HG02973 (cell line): Measurements from ENCODE around the gene MTMR6.
"Not testable (repeated sequence)": the region's sequence is repeated elsewhere in the genome, so short reads cannot be mapped to it uniquely, and the experiment has no call there.

ENCODE experiments used
- ATAC-seq: cut with Tn5 transposase; IDR thresholded peaks from one replicate; pipeline ENCODE4 v1.9.1; 2021; ENCODE audit warnings: moderate library complexity; ENCODE audit not compliant: unreplicated experiment

MTMR6 gene

DNA sequence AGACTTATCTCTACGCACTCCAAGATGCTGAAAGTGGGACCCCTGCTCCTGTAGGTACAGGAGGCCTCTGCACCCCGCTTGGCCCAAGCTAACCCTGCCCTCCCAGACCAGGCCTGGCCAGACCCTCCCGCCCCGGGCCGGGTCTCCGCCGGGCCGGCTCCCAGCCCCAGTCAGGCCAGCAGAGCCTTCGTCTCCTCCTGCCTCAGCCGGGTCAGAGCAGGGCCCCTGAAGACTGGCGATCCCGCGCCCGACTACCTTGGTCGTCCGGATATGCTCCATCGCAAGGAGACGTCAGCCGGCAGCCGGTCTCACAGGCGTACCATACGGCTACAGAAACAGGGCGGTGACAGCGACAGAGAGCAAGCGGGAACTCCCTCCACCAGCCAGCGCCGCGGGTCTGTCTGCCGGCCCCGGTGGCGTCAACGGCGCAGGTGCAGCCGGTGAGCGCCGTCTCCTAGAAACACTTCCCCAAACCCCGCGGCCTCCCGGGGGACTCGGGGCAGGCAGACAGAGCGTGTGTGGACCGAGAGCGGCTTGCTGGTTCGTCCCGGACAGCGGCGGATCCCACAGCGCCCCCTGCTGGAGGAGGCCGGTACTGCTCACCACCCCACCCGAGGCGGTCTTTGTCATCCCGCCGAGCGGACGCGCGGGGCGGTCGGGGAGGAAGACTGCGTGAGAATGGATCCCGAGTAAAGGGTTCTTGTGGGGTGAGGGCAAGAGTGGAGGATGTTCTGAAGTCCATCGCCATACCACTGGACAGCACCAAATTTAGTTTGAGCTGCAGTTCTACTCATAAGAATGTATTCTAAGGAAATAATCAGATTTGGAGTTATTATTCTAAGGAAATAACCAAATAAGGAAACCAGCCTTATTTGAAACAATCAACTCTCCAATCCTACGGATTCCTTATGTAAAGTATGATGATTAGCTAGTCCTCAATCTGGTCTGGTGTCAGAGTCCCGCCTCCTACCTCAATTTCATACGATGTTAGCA, at the start of gene MTMR6:
Gene MTMR6, minus strand, starts transcription at position 520 of the 993 bp plus-strand sequence. Its CDS starts 241 bp downstream, at position 279.
- peak; percentile 96 for ATAC-seq

DNA sequence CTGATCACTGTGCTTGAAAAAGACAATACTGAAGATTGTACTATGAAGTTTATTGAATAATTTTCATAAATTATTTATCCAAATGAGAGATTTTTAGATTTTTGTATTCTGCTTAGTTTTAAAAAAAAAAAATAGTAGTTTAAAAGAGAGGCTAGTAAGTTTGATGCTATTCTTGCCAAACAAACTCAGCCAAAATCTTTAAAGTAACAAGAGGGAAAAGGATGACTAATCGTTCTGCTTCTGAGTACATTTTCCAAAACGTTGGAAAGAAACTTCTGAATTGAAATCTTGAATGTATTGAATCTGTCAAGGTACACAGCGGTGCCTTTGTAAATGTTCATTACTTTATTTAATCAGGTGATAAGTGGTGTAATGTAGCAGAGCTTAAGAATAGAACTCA, 48.6 kb upstream of the MTMR6 start:
- ATAC-seq = no peak

DNA sequence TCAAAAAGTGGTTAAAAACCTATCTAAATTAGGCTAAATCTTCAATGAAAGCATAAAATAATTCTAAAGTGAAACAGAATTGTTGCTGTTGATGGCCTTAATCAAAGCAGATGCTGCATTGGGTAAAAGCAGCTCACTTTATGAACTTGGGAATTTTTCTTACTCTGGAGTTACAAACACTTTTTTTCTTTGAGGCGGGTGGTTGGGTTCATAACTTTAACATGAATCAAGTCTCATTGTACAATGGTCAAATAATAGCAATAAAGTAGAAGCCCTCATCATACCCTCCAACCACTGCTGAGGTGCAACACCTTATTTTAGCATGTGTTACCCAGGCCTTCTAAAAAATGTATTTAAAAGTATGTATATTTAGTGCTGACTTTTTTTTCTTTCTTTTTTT, 43.3 kb upstream of the MTMR6 start:
- no peak for ATAC-seq

DNA sequence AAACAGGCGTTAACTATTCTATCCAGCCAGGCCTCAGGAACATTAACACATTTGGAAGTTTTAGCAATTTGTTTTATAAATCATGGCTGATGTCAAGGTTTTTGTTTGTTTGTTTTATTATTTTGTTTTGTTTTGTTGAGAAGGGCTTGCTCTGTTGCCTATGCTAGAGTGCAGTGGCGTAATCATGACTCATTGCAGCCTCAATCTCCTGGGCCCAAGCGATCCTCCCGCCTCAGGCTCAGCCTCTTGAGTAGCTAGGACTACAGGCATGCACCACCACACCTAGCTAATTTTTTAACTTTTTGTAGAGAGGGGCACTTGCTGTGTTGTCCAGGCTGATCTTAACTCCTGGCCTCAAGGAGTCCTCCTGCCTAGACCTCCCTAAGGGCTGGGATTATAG, 42.4 kb upstream of the MTMR6 start:
- ATAC-seq = no peak

GRCh38 chr13:25324100-25324499, 36.8 kb upstream of the MTMR6 start:
- no peak for ATAC-seq

GRCh38 chr13:25319771-25320170, 32.5 kb upstream of the MTMR6 start:
- ATAC-seq = no peak

DNA sequence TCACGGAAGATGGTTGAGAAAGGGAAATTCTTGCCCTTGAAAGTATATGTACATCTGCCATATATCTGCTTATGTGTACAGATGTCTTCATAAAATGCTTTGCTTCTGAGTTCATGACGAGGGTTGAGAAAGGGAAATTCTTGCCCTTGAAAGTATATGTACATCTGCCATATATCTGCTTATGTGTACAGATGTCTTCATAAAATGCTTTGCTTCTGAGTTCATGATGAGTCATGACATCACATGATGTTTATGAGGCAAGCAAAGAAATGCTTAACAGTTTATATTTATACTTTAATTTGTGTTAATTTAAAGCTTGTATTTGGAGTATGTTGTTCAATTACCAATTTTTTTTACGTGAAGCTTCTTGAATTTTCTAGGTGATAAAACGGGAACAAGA, 31.7 kb upstream of the MTMR6 start:
- ATAC-seq = not testable (repeated sequence)

- no peak for ATAC-seq
Measured at GRCh38 chr13:25310891-25311290, 23.6 kb upstream of the MTMR6 start.

GRCh38 chr13:25306671-25307464, 19.6 kb upstream of the MTMR6 start:
- no peak for ATAC-seq

DNA sequence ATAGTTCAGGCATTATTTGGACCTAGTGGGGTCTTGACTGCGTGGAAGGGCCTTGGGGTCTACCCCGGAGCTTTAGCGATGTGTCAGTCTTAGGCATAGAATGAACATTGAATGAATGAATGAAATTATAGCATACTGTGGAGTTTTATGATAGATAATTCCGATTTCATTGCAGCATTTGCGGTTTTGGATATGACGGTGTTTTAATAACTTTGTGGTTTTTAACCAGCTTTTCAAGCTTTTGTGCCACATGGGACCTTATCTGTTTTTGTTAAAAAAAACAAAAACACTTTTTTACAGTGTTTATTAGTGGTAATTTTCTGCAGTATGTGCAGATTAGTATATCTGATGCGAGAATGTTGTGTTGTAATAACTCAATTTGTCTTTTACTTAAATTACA, 14.8 kb upstream of the MTMR6 start:
- no peak for ATAC-seq

DNA sequence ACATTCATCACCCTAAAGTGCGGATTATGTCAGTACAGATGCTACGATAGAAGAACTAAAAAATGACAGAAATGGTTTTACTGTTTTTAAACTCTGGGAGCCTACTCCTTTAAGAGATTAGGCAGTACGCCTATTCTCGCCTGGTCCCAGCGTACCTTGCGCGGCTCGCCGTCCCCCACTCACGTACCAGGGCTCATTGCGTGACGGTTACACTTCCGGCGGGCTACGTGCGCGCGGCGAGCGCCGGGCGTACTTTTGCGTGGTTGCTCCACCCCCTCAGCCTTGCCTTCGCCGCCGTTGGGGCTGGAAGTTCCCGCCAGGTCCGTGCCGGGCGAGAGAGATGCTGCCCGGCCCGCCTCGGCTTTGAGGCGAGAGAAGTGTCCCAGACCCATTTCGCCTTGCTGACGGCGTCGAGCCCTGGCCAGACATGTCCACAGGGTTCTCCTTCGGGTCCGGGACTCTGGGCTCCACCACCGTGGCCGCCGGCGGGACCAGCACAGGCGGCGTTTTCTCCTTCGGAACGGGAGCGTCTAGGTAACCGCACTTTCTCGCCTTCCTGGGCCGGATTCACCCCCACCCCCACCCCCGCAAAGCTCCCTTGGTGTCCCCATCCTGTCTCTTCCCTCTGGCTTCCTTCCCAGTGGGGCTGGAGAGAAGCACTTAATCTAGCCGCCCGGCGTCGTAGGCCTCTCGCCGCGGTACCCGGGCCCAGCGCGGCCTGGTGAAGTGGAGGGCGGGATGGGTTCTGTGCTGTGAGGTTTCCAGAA, 14.2 kb upstream of the MTMR6 start, which contains the start of gene NUP58:
Gene NUP58, plus strand, starts transcription at position 279 of the 767 bp plus-strand sequence. Its CDS starts 149 bp downstream, at position 428.
- peak; percentile 97 for ATAC-seq

- ATAC-seq = peak; percentile 19
Measured at GRCh38 chr13:25300861-25301346, 13.6 kb upstream of the MTMR6 start.

- ATAC-seq = no peak
Measured at GRCh38 chr13:25295701-25296100, 8.4 kb upstream of the MTMR6 start.

DNA sequence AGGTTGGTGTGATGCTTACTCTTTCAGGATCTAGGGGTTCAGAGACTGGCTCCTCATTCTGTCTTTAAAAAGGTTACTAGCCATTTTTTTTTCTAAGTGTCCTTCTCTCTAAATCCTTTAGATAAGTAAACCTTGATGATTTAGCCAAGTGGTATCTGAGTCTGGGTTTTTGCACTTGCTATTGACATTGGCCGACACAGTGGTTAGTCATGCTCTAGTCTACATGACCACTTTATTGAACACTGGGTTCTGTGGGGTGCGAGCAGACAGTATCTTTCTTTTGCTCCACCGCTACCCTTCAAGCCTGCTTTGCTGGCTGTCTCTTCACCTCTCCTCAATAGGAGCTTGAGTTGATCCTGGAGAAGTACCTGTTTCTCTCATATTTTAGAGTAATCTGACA, 7.9 kb upstream of the MTMR6 start:
- ATAC-seq = no peak

DNA sequence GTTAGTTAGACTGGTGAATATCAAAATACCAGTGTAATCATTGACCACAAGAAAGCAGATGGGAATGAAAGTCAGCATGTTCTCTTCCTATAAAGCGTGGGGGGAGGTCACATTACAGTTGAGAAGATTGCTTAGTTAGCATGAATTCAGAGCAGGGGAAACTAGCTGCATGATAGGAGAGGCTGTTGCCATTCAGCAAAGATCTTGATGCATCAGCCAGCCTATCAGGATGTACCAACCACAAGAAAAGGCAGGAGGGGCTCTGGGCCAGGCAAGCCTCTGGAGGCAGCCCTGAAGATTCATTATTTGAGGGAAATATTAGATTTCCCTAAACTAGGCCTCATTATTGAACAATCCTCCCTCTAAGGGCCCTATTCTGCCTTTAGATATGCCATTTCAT, 5.0 kb upstream of the MTMR6 start:
- ATAC-seq = no peak

DNA sequence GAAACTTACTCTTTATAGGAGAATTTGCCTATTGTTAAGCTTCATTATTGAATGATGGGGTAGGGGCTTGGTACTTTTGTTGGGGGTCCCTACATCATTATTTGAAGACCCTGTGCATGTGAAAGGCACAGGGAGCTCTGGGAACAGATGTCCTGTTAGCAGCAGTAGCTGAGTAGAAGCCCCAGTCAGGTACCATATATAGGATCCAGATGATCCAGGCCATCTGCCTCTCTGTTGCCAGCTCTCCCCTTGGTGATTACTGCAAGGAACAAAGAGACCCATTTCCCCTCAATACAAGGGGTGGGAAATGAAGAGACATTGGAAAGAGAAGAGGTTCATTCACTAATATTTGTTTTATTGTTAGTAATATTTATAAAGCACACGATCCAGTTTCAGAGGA, 4.4 kb upstream of the MTMR6 start:
- no peak for ATAC-seq

DNA sequence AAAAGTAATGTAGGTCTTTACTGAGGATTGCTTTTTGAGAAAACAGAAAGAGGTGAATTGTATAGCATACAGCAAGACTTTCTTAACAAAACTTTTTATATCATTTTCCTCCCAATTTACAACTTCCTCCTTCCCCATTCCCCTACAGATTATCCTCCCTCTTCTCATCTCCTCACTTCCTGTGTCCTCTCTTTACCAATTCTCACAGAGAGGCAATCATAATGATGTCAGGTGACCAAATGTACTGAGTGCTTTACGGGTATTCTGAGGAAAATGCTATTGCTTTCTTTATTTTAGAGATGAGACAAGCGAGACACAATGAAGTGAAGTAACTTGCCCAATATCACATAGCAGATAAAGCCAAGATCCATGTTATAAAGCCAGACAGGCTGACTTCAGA, 1.7 kb upstream of the MTMR6 start:
- ATAC-seq = no peak

DNA sequence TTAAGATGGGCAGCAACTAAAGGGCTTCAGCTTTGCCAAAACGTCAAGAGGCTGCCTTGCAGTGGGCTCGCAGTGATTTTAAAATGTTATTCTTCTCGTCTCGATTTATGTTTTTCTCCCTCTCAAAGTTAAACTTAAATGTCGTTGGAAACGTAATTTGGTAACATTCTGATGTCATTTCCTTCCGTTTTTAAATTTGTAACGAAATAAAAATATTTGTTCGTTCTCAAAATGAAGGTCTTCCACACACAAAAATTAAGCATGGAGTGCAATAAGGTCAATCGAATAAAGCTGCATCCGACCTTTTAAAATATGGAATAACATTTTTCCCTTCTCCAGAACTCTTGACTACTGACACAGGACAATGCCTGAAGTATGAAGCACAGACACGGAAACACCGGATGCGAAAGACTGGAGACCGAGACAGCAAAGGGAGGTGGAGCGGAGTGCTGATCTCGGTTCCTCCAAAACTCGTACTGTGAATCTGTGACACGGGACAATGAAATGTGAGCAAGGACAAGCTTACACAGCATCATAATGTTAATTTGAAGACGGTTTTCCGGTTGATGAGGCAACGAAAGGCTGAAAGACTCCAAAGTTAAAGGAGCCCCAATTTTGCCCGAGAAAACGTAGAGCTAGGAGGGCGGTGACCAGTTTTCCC, 850 bp downstream of the MTMR6 start:
- ATAC-seq = peak; percentile 22

DNA sequence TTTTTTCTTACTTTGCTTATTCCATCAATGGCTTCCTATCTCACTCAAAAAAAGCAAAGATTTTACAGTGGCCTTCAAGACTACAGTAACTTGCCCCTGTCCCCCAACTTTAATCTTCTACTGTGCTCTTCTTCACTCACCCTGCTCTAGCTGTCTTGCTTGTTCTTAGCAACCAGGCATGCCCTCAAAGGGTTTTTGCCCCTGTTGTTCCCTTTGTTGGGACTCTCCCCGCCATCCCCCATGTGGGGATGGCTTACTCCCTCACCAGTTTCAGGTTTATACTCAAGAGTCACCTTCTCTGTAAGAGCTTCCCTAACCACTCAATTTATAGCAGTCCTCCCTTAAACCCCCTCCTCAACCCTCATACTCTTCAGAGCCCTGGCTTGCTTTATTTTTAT, 5.4 kb downstream of the MTMR6 start:
- ATAC-seq = peak; percentile 22
